ENCODE results near the gene SORCS1.

The SORCS1 gene

GRCh38 chr10:106559442-106559841 is 605.1 kb downstream of the SORCS1 start (continued):
- TF ChIP-seq ZNF433 (tag by site-specific recombination; IDR thresholded peaks at IDR 0.05; ENCODE audit: low read depth) (no peak), ZNF302 (tag by site-specific recombination; IDR thresholded peaks at IDR 0.05; ENCODE audit: low read depth) (no peak), HOXC10 (CRISPR knock-in tag; IDR thresholded peaks at IDR 0.05) (no peak), ELK4 (IDR thresholded peaks at IDR 0.05; ENCODE audit: borderline replicate concordance, low read depth, low read length) (no peak)

- Histone ChIP-seq H3K27ac (ENCODE audit: extremely low read depth, low read depth, low read length) (no peak overlapping the region), H3K4me3 (ENCODE audit: low read depth, low read length) (no peak overlapping the region), H3K4me1 (ENCODE audit: control insufficient read depth, insufficient read depth, low read length) (peaks cover 14% of the 10 kb centered on the region), H3K36me3 (ENCODE audit: control insufficient read depth in 2 of 2, insufficient read depth in 1 of 2, low read length in 2 of 2) (no peaks in the 10 kb centered on the region), H3K9me3 (ENCODE audit: control insufficient read depth, insufficient read depth, low read depth, low read length) (no peaks in the 10 kb centered on the region)
- TF ChIP-seq ZNF416 (tag by site-specific recombination; IDR thresholded peaks at IDR 0.05) (no peak), BCL6B (tag by site-specific recombination; IDR thresholded peaks at IDR 0.05) (no peak), ZNF132 (tag by site-specific recombination; IDR thresholded peaks at IDR 0.05; ENCODE audit: borderline replicate concordance) (no peak), ZSCAN16 (tag by site-specific recombination; IDR thresholded peaks at IDR 0.05) (no peak), ZNF548 (tag by site-specific recombination; IDR thresholded peaks at IDR 0.05) (no peak), KLF10 (tag by site-specific recombination; IDR thresholded peaks at IDR 0.05) (no peak), ZNF791 (tag by site-specific recombination; IDR thresholded peaks at IDR 0.05) (no peak), ZBTB1 (tag by site-specific recombination; IDR thresholded peaks at IDR 0.05) (no peak), ZNF610 (tag by site-specific recombination; IDR thresholded peaks at IDR 0.05; ENCODE audit: borderline replicate concordance) (no peak), ZBTB49 (tag by site-specific recombination; IDR thresholded peaks at IDR 0.05; ENCODE audit: low read depth) (no peak), ZNF600 (tag by site-specific recombination; IDR thresholded peaks at IDR 0.05) (no peak), INSM2 (tag by site-specific recombination; IDR thresholded peaks at IDR 0.05) (no peak), ZNF311 (tag by site-specific recombination; IDR thresholded peaks at IDR 0.05; ENCODE audit: borderline replicate concordance) (no peak), ZNF529 (tag by site-specific recombination; IDR thresholded peaks at IDR 0.05; ENCODE audit: insufficient replicate concordance) (no peak), ZNF26 (tag by site-specific recombination; IDR thresholded peaks at IDR 0.05) (no peak), ZSCAN4 (tag by site-specific recombination; IDR thresholded peaks at IDR 0.05) (no peak), ZNF239 (tag by site-specific recombination; IDR thresholded peaks at IDR 0.05) (no peak), GLI2 (tag by site-specific recombination; IDR thresholded peaks at IDR 0.05; ENCODE audit: borderline replicate concordance, low read depth) (no peak), ZNF645 (tag by site-specific recombination; IDR thresholded peaks at IDR 0.05) (no peak)
- CTCF ChIA-PET, result interaction anchor here (1.0 to 1.5 kb wide), 5 partner anchors 12 to 152 kb away, joined by 3 to 9 read pairs (median 3); no protein-coding TSS in a partner anchor
- POLR2A ChIA-PET, result no interaction called here
These were observed 606.4 kb downstream of the SORCS1 start for GRCh38 chr10:106557951-106558733.

Measured in HEK293 (cell line).